K562 treated with DMSO at 1 percent for 4 hours (cell line): ENCODE measurements around the gene TMEM25. TPM values are rescaled to one million over a fixed set of nuclear protein-coding genes. Genes with fewer than 3 reads are reported as not detected.

Source experiments
- total RNA-seq: library from RNA; unstranded; fragments of 300-600 nt; gene quantifications from 2 replicates; pipeline ENCODE4 v1.2.3, GENCODE V29; 2022; ENCODE audit not compliant: insufficient read depth

The TMEM25 gene
- 7.8 and 21.9 TPM in 2 replicates for total RNA-seq

DNA sequence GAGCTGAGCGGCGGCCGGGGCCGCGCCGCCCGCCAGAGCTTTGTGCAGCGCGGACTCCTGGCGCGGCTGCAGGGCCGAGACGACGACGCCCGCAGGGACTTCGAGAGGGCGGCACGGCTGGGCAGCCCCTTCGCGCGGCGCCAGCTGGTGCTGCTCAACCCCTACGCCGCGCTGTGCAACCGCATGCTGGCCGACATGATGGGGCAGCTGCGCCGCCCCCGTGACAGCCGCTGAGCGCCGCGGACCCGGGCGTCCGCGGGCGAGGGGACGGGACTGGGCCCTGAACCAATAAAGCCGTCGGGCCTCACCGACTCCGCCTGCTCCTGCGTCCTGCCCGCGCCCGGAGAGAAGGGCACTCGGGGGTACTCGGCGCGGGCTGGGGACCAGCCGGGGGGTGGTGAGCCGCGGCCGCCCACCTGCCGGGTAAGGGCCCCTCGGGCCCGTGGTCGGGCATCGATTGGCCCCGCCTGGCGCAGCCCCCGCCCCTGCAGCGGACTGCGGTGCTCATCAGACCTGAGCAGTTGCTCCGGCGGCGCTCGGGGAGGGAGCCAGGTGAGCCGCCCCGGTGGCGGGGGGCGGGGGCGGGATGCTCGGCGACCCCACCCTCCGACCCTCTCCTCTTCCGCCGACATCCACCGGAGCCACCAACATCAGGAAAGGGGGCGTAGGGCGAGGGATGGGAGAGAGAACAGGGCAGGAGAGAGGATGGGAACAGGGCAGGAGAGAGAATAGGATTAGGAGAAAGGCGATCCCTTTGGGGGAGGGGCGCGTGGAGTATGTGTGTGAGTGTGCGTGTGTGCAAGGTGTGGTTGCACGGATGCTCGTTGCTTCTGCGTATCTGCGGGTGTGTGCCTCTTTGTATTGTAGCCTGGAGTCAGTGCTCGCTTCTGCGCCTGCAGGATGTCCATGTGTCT is at the start of gene TMEM25:
TMEM25 (plus strand) TSS at position 510 of the 914 bp plus-strand sequence. CDS start 610 bp downstream, outside the sequence.

DNA sequence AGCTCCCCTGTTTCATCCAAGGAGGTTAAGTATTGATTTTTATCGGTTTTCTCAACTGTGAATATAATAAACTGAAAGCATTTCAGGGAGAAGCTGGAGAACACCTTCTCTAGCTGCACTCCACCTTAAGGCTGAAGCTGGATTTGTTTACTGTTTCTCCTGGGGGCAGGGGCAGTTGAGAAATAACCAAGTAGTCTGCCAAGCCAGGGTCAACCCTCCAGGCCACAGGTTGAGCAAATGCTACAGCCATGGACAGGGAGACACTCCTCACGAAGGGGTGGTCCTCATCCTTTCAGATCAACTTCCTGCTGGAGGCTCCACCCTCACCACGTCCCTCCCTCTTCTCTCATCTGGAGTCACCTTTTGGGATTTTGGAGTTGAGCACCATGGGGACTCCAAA is 3.9 kb upstream of the TMEM25 start, which contains the start of gene TTC36:
TTC36 (plus strand) TSS at position 366 of the 400 bp plus-strand sequence; CDS start at position 387, 21 bp downstream.

DNA sequence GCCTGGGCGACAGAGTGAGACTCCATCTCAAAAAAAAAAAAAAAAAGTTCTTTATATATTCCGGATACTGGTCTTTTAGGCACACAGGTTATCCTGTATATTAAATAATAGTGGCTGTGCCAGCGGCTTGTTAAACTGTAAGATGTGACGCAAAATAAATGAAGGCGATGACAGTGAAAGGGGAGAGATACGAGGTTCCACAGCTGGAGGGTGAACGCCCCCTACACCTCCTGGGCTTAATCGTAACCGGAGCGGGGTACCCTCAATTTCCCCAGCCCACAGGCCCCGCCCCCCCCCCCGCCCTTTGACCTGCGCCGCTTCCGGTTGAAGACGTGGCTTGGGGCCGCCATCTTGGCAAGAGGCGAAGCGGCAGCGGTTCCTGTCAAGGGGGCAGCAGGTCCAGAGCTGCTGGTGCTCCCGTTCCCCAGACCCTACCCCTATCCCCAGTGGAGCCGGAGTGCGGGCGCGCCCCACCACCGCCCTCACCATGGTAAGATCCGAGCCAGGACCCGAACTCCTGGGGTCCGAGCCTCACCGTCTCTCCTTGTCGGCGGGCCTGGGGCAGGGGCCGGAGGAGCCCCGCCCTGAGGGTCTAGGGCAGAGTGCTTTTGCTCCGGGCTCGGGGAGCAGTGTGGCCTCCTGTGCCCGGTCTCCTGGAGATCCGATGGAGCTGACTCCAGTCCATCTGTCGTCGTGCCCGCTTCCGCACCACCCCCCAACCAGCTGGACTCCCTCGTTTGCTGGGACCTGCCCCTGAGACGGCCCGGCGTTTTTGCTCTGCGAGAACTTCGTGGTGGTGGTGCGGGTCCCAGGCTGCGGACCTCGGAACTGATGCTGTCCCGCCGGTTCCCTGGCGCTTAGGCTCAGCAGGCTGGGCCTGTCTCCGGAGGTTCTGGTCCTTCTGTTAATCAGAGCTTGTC is 41.3 kb downstream of the TMEM25 start, which contains the start of gene ARCN1:
ARCN1 (plus strand) TSS at position 349 of the 920 bp plus-strand sequence; CDS start at position 488, 139 bp downstream.

Other genes with a start within 250 kb of the TMEM25 start
- gene CD3E, start 226.5 kb upstream of the TMEM25 start, total RNA-seq, result 0.57 TPM in 1 of 2 replicates, not detected in the other
- gene CD3D, start 188.5 kb upstream of the TMEM25 start, total RNA-seq, result 12.8 and 34.9 TPM in 2 replicates
- not detected in 2 replicates for gene CD3G, start 186.8 kb upstream of the TMEM25 start, total RNA-seq
- gene UBE4A, start 171.6 kb upstream of the TMEM25 start, total RNA-seq, result 16.5 and 18.2 TPM in 2 replicates
- 156 and 164 TPM in 2 replicates for gene ATP5MG, start 129.6 kb upstream of the TMEM25 start, total RNA-seq
- gene KMT2A, start 94.7 kb upstream of the TMEM25 start, total RNA-seq, result 17.7 and 23.8 TPM in 2 replicates
- 2.8 and 2.9 TPM in 2 replicates for gene TTC36, start 3.7 kb upstream of the TMEM25 start, total RNA-seq
- 13.5 and 16.9 TPM in 2 replicates for gene IFT46, start 34.7 kb downstream of the TMEM25 start, total RNA-seq
- 93.3 and 108 TPM in 2 replicates for gene ARCN1, start 41.2 kb downstream of the TMEM25 start, total RNA-seq
- 23.8 and 27.1 TPM in 2 replicates for gene PHLDB1, start 76.4 kb downstream of the TMEM25 start, total RNA-seq
- gene TREH, start 148.5 kb downstream of the TMEM25 start, total RNA-seq, result not detected in 2 replicates